HG03354 (cell line): ENCODE measurements around the gene ERFE.

Experiments
- ATAC-seq: cut with Tn5 transposase; IDR thresholded peaks from one replicate; pipeline ENCODE4 v1.9.1; 2021; ENCODE audit warnings: mild to moderate bottlenecking; ENCODE audit not compliant: unreplicated experiment, poor library complexity, severe bottlenecking

The ERFE gene

GRCh38 chr2:238137885-238138284 is 20.9 kb upstream of the ERFE start:
- ATAC-seq: no peak

GRCh38 chr2:238138331-238139195 is 20.2 kb upstream of the ERFE start, which contains the start of gene KLHL30:
KLHL30 (plus strand) TSS chr2:238138668; CDS start chr2:238140755, 2,087 bp downstream.
- ATAC-seq: no peak

GRCh38 chr2:238139196-238140039 is 19.4 kb upstream of the ERFE start:
- ATAC-seq: no peak

- no peak for ATAC-seq
These were observed 18.7 kb upstream of the ERFE start for GRCh38 chr2:238140040-238140439.

GRCh38 chr2:238140721-238141540 is 17.8 kb upstream of the ERFE start:
- ATAC-seq: no peak

GRCh38 chr2:238141541-238142318 is 17.0 kb upstream of the ERFE start:
- no peak for ATAC-seq

GRCh38 chr2:238142382-238143205 is 16.2 kb upstream of the ERFE start:
- ATAC-seq: no peak

- ATAC-seq: no peak
These were observed 15.4 kb upstream of the ERFE start for GRCh38 chr2:238143239-238143951.

- ATAC-seq: no peak
These were observed 14.5 kb upstream of the ERFE start for GRCh38 chr2:238144262-238144661.

- ATAC-seq: no peak
These were observed 13.7 kb upstream of the ERFE start for GRCh38 chr2:238145046-238145445.

GRCh38 chr2:238145851-238146250 is 12.9 kb upstream of the ERFE start:
- no peak for ATAC-seq

- ATAC-seq: no peak
These were observed 11.8 kb upstream of the ERFE start for GRCh38 chr2:238146884-238147544.

GRCh38 chr2:238148981-238149380 is 9.8 kb upstream of the ERFE start:
- no peak for ATAC-seq

GRCh38 chr2:238149841-238150572 is 8.8 kb upstream of the ERFE start:
- ATAC-seq: no peak

- ATAC-seq: no peak
These were observed 8.1 kb upstream of the ERFE start for GRCh38 chr2:238150686-238151085.

- no peak for ATAC-seq
These were observed 7.6 kb upstream of the ERFE start for GRCh38 chr2:238151205-238151604.
